ENCODE measurements around the gene ARX. TPM values are rescaled to one million over a fixed set of nuclear protein-coding genes. Genes with fewer than 3 reads are reported as not detected.

ARX gene
- total RNA-seq, result not detected in 2 replicates

DNA sequence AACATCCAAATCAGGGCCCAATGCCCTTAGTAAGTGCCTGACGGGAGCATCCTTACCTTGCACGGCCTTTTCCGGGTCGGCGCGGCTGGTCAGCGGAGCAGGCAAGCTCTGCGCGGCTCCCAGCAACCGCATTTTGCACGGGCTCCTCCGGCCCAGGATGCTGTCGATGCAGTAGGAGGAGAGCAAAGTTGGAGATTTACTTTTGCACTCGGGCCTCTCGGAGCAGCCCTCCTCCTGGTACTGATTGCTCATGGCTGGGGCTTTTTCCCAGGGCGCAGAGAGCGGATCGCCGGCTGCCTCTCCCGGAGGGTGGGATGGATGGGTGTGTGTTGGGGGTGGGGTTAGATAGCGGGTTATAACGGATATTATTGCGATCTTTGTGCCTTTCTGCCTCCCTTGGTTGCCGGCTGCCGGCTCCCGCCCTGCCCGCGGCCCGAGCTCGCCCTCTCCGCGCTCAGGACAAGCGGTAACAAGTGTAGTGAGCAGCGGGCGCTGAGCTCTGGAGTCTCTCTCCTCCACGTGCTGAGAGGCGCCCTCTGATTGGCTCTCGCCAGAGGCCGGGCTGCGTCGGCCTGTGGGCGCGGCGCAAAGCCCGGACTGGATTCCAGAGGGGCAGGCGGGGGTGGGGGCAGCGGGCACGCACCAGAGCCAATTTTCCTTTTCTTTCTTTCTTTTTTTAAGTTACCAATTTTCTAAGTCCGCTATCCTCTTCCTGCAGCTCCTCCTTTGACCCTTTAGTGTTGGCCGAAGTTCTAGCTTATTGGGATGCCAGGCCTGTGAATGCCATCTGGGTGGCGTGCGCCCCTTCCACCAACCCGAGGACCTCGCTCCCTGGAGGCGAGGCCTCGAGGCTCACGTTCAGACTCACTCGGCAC is at the start of gene ARX:
Gene ARX (minus strand): TSS at position 480 of the 875 bp plus-strand sequence. CDS start 228 bp downstream, at position 252.
- DNase-seq (ENCODE audit: low spot score), result no peak
- intact Hi-C loops (cut with micrococcal nuclease), result no loop called here
- H3K4me3 Mint-ChIP-seq (ENCODE audit: low read depth), result no peak within 1 kb of the TSS
- peaks cover 5% of the 10 kb centered on the region for H3K4me1 Mint-ChIP-seq (ENCODE audit: low read depth)
- H3K9me3 Mint-ChIP-seq, result no peaks in the 10 kb centered on the region
- H3K36me3 Mint-ChIP-seq (ENCODE audit: low read depth), result no peaks in the 10 kb centered on the region
- H3K27me3 Mint-ChIP-seq (ENCODE audit: low read depth), result peaks cover 60% of the 10 kb centered on the region
- no peak within 1 kb of the TSS for H3K27ac Mint-ChIP-seq

DNA sequence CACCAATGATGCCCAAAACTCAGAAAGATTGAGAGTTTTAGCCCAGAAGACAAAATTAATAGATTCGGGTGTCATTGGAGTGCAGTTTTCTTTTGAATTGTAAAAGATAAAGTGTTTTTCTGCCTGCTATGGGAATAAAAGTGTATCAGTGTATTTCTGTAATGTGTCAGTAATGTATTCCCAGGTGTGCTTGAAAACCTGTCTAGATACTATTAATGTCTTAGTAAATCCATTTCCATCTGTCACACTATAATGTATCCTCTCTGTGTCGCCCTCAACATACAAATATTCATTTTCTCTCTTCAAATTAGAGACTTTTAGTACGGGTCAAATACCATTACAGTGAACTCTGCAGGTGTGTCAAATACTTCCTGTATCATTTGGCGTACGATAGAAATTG is 43.5 kb upstream of the ARX start:
- no peaks in the 10 kb centered on the region for H3K36me3 Mint-ChIP-seq (ENCODE audit: low read depth)
- peaks cover 4% of the 10 kb centered on the region for H3K27me3 Mint-ChIP-seq (ENCODE audit: low read depth)
- H3K4me3 Mint-ChIP-seq (ENCODE audit: low read depth), result no peak overlapping the region
- peaks cover 5% of the 10 kb centered on the region for H3K9me3 Mint-ChIP-seq
- no peak overlapping the region for H3K27ac Mint-ChIP-seq
- DNase-seq (ENCODE audit: low spot score), result no peak
- intact Hi-C loops (cut with micrococcal nuclease), result no loop called here
- H3K4me1 Mint-ChIP-seq (ENCODE audit: low read depth), result no peaks in the 10 kb centered on the region

DNA sequence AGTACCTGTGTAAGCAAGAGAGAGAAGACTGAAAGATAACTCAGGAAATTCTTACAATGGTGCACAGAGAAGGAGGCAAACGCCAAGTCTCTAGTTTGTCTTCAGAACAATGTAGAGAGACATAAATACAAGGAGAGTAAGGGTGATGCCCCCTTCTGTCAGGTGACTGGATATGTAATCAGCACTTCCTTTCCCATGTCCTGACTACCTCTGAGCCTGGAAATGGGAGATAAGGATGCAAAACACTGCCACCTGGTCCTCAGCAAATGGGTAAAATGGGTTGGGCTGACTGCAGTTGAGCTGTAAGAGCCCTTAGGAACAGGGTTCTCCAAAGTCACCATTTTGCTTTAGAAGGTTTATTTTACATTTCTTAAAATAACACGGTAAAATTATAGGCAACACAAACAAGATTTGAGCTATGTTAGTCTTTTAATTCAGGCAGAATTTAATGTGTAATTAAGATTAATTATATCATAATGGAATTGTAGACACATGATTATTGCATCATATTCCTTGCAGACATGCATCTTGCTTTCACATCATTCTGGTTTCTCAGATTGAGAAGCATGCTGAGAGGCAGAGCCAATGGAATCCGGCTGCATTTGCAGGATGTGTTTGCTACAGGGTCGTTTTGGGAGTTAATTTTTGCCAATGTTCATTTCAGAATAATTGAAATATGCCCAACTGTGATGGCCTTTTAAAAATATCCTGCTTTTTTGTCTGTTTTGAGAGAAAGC is 37.2 kb upstream of the ARX start:
- Mint-ChIP-seq H3K4me3 (ENCODE audit: low read depth) (no peak overlapping the region), H3K36me3 (ENCODE audit: low read depth) (no peaks in the 10 kb centered on the region), H3K27me3 (ENCODE audit: low read depth) (peaks cover 2% of the 10 kb centered on the region), H3K9me3 (peaks cover 5% of the 10 kb centered on the region), H3K4me1 (ENCODE audit: low read depth) (no peaks in the 10 kb centered on the region), H3K27ac (no peak overlapping the region)
- intact Hi-C loops (cut with micrococcal nuclease), result no loop called here
- no peak for DNase-seq (ENCODE audit: low spot score)

DNA sequence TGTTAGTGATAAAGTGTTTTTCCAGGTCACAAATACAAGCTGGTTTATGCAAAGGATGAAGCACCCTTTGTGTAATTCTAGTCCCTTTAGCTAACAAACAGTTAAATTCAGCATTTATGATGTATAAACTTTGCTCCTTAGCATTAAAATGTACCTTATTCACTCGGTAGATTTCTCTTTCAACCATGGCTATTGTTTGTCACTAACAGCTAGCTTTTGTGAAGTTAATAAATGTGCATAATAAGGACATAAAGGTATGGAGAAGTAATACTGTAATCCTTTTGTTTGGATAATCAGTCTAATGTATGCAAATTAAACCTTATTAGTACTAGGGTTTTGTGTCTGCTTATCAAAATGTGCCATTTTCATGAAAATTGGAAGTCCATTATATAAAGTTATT is 34.2 kb upstream of the ARX start:
- no peaks in the 10 kb centered on the region for H3K4me1 Mint-ChIP-seq (ENCODE audit: low read depth)
- H3K27ac Mint-ChIP-seq, result no peak overlapping the region

DNA sequence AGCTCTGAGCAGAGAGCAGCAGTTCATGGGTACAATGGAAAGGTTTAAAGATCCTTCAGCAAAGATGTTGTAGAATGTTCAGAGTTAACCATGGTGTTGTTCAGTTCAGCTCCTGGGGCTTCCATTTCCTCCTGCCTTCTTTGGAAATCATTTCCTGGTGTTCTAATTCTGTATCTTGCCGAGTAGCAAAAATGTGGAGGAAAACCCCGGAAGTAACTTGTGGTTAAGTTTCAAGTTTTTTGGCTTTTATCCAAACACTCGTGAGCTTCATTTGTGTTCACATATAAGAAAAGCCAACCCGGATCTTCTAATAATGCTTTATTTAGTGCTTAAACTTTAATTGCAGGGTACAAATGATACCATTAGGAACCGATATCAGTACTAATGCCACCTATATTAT is 33.6 kb upstream of the ARX start:
- Mint-ChIP-seq H3K36me3 (ENCODE audit: low read depth) (no peaks in the 10 kb centered on the region), H3K9me3 (no peaks in the 10 kb centered on the region), H3K4me1 (ENCODE audit: low read depth) (no peaks in the 10 kb centered on the region), H3K4me3 (ENCODE audit: low read depth) (no peak overlapping the region), H3K27me3 (ENCODE audit: low read depth) (peaks cover 2% of the 10 kb centered on the region), H3K27ac (no peak overlapping the region)
- intact Hi-C loops (cut with micrococcal nuclease), result no loop called here
- no peak for DNase-seq (ENCODE audit: low spot score)

More for the DNA sequence above, 34.2 kb upstream of the ARX start:
- DNase-seq (ENCODE audit: low spot score), result no peak
- no peaks in the 10 kb centered on the region for H3K36me3 Mint-ChIP-seq (ENCODE audit: low read depth)
- no peak overlapping the region for H3K4me3 Mint-ChIP-seq (ENCODE audit: low read depth)
- no peaks in the 10 kb centered on the region for H3K9me3 Mint-ChIP-seq
- intact Hi-C loops (cut with micrococcal nuclease), result no loop called here
- H3K27me3 Mint-ChIP-seq (ENCODE audit: low read depth), result peaks cover 2% of the 10 kb centered on the region

DNA sequence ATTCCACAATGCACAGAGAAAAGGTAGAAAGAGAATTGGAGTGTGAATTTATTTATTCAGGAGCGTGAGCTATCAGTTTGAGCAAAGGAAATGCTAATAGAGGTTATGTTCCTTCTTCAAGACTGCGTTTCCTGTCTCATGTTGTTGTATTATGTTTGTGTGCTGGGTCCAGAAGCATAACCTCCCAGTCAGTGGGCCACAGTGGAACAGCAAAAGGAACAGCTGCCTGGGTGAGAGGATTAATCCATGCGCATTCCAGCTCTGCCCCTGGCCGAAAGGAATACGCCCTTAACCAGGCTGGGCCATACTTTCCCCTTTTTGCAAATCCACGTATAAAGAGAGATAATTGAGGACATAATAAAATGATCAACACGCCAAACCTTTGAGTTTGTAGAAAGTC is 32.4 kb upstream of the ARX start:
- H3K27me3 Mint-ChIP-seq (ENCODE audit: low read depth), result peaks cover 2% of the 10 kb centered on the region
- intact Hi-C loops (cut with micrococcal nuclease), result no loop called here
- H3K4me3 Mint-ChIP-seq (ENCODE audit: low read depth), result no peak overlapping the region
- H3K27ac Mint-ChIP-seq, result no peak overlapping the region
- H3K36me3 Mint-ChIP-seq (ENCODE audit: low read depth), result no peaks in the 10 kb centered on the region
- no peak for DNase-seq (ENCODE audit: low spot score)
- H3K4me1 Mint-ChIP-seq (ENCODE audit: low read depth), result no peaks in the 10 kb centered on the region
- H3K9me3 Mint-ChIP-seq, result no peaks in the 10 kb centered on the region

DNA sequence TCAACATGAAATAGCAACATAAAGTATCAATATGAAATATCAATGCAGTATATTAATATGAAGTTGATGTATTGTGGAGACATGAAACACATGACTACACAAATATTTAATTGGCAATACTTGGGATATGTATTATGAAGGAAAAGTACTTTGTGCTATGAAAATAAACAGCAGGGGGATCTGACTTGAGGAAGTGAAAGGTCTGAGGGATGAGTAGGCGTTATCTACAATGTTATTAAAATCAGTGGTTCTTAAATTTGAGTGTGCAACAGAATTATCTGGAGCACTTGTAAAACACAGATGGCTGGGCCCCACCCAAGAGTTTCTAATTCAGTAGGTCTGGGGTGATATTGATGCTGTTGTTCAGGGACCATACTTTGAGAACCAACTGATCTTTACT is 27.4 kb upstream of the ARX start:
- Mint-ChIP-seq H3K27me3 (ENCODE audit: low read depth) (no peaks in the 10 kb centered on the region), H3K4me1 (ENCODE audit: low read depth) (no peaks in the 10 kb centered on the region), H3K27ac (no peak overlapping the region), H3K4me3 (ENCODE audit: low read depth) (no peak overlapping the region), H3K9me3 (no peaks in the 10 kb centered on the region), H3K36me3 (ENCODE audit: low read depth) (no peaks in the 10 kb centered on the region)
- intact Hi-C loops (cut with micrococcal nuclease), result no loop called here
- no peak for DNase-seq (ENCODE audit: low spot score)

DNA sequence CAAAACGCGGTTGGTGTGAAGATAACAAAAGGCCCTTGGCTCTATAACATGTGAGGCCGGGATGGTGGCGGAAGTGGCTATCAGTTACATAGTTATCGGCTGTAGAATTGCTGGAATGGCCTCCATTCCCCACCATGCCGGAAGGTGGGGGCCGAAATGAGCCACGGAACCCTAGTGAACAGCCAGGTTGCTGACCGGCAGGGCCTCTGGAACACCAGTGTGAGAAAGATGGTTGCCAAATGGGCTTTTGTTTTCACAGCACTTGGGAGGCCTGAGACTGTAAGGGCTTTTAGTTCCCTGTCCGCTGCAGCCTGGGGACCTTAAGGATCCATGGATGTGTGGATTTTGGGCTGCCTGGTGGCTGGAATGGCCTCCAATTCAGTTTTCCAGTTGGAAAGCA is 23.3 kb upstream of the ARX start:
- intact Hi-C loops (cut with micrococcal nuclease), result no loop called here
- Mint-ChIP-seq H3K4me1 (ENCODE audit: low read depth) (no peaks in the 10 kb centered on the region), H3K27ac (no peak overlapping the region), H3K9me3 (no peaks in the 10 kb centered on the region), H3K27me3 (ENCODE audit: low read depth) (peaks cover 5% of the 10 kb centered on the region), H3K4me3 (ENCODE audit: low read depth) (no peak overlapping the region), H3K36me3 (ENCODE audit: low read depth) (no peaks in the 10 kb centered on the region)
- no peak for DNase-seq (ENCODE audit: low spot score)

DNA sequence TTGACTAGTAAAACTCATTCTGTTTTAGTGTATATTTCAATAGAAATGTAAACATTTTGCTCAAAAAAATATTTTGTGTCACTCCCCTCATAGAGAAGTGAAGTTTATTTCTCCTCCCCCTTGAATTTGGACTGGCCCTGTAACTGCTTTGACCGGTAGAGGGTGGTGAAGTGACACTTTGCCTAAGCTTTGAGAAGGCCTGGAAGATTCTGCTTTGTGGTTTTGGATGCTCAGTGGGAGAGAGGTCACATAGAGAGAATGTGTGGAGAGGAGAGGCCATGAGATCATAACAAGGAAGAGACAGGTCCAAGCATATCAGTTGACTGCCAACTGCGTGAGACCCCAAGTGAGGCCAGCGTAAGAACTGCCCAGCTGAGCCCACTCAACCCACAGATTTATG is 19.1 kb upstream of the ARX start:
- Mint-ChIP-seq H3K4me1 (ENCODE audit: low read depth) (no peaks in the 10 kb centered on the region), H3K27ac (no peak overlapping the region), H3K4me3 (ENCODE audit: low read depth) (no peak overlapping the region), H3K9me3 (no peaks in the 10 kb centered on the region), H3K27me3 (ENCODE audit: low read depth) (peaks cover 5% of the 10 kb centered on the region), H3K36me3 (ENCODE audit: low read depth) (no peaks in the 10 kb centered on the region)
- intact Hi-C loops (cut with micrococcal nuclease), result no loop called here
- no peak for DNase-seq (ENCODE audit: low spot score)

DNA sequence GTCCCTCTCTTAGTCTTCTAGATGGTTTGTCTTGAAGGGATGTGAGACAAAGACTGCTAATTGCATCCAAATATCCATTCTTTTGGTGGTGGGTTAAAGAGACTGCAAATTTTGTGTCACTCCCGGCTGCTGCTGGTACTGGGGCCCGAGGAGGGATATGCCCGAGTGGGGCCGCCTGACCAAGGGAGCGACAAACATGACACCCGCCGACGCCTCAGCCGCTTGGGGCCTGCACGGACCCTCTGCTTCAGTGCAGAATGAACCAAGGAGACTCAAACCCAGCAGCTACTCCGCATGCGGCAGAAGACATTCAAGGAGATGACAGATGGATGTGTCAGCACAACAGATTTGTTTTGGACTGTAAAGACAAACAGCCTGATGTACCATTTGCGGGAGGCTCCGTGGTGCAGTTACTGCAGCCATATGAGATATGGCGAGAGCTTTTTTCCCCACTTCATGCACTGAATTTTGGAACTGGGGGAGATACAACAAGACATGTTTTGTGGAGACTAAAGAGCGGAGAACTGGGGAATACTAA is 13.6 kb upstream of the ARX start:
- intact Hi-C loops (cut with micrococcal nuclease), result no loop called here
- Mint-ChIP-seq H3K27me3 (ENCODE audit: low read depth) (peaks cover 13% of the 10 kb centered on the region), H3K9me3 (no peaks in the 10 kb centered on the region), H3K4me3 (ENCODE audit: low read depth) (no peak overlapping the region), H3K4me1 (ENCODE audit: low read depth) (no peaks in the 10 kb centered on the region), H3K36me3 (ENCODE audit: low read depth) (no peaks in the 10 kb centered on the region), H3K27ac (no peak overlapping the region)
- DNase-seq (ENCODE audit: low spot score), result no peak

DNA sequence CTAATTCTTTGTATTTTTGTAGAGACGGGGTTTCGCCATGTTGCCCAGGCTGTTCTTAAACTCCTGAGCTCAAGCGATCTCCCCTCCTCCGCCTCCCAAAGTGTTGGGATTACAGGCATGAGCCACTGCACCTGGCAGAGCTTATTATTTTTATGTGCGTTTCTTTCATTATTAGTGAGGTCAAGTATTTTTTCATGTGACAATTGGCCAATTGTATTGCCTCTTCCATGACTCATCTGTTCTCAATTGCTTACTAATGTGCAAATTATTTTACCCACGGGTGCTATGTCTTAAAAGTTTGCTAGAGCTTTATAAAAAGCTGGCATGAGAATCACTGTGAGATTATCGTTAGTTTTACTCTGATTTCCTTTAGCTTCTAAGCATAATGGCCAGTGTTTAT is 13.0 kb upstream of the ARX start:
- Mint-ChIP-seq H3K4me3 (ENCODE audit: low read depth) (no peak overlapping the region), H3K36me3 (ENCODE audit: low read depth) (no peaks in the 10 kb centered on the region), H3K27ac (no peak overlapping the region), H3K9me3 (no peaks in the 10 kb centered on the region), H3K4me1 (ENCODE audit: low read depth) (no peaks in the 10 kb centered on the region), H3K27me3 (ENCODE audit: low read depth) (peaks cover 20% of the 10 kb centered on the region)
- intact Hi-C loops (cut with micrococcal nuclease), result no loop called here
- no peak for DNase-seq (ENCODE audit: low spot score)

DNA sequence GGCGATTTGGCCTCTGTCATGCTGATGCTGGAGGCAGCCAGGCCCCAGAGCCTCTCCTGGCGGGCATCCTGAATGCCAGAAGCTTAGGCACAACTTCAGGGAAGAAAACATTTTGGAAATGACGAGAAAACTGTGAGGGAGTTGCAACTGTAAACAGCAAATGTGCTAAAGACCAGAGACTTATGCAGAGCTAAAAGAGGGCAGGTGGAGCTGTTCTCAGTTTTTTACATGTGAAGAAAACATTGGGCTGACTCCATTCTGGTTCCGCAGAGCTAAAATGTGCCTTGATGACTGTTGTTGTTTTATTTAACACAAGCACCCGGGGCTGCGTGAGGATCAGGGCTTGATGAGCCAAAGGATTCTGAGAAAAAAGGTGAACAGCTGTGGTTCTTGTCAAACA is 10.8 kb upstream of the ARX start:
- H3K27ac Mint-ChIP-seq, result no peak overlapping the region
- H3K4me1 Mint-ChIP-seq (ENCODE audit: low read depth), result peaks cover 3% of the 10 kb centered on the region
- no peak overlapping the region for H3K4me3 Mint-ChIP-seq (ENCODE audit: low read depth)
- no peaks in the 10 kb centered on the region for H3K36me3 Mint-ChIP-seq (ENCODE audit: low read depth)
- DNase-seq (ENCODE audit: low spot score), result no peak
- no peaks in the 10 kb centered on the region for H3K9me3 Mint-ChIP-seq
- intact Hi-C loops (cut with micrococcal nuclease), result no loop called here
- H3K27me3 Mint-ChIP-seq (ENCODE audit: low read depth), result peaks cover 37% of the 10 kb centered on the region

DNA sequence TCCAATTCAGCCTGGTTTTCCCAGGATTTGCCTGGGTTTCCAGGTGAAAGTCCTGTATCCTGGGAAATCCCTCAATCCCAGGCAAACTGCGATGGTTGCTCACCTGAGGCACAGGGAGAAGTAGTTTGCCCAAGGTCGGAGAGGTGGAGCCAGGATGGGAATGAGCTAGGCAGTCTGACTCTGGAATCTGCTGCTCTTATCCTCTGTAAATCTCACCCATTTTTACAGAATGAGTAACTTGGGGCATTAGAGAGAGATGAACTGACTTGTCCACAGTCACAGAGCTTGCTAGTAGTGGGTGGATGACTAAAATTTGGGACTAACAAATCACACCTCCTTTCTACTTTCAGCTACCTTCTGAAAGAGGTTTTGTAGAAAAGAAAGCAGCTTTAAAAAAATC is 9.8 kb upstream of the ARX start:
- H3K9me3 Mint-ChIP-seq, result no peaks in the 10 kb centered on the region
- peaks cover 43% of the 10 kb centered on the region for H3K27me3 Mint-ChIP-seq (ENCODE audit: low read depth)
- no peak overlapping the region for H3K27ac Mint-ChIP-seq
- intact Hi-C loops (cut with micrococcal nuclease), result no loop called here
- no peaks in the 10 kb centered on the region for H3K36me3 Mint-ChIP-seq (ENCODE audit: low read depth)
- peaks cover 3% of the 10 kb centered on the region for H3K4me1 Mint-ChIP-seq (ENCODE audit: low read depth)
- DNase-seq (ENCODE audit: low spot score), result no peak
- no peak overlapping the region for H3K4me3 Mint-ChIP-seq (ENCODE audit: low read depth)

Data from activated T-helper 2 cell treated with anti-CD3 and anti-CD28 coated beads, Interferon-gamma antibody, Interleukin-2, Interleukin-4, amounts not matched to agents 10 μg/mL and 5 μg/mL and 100 μg/mL, durations not matched to agents 14 hours and 24 hours and 36 hours (primary cell).